GM21381 (cell line): ENCODE results near the gene CDKAL1.
"Not testable (repeated sequence)": the region's sequence is repeated elsewhere in the genome, so short reads cannot be mapped to it uniquely, and the experiment has no call there.

Source experiments
- ATAC-seq: cut with Tn5 transposase; IDR thresholded peaks from one replicate; pipeline ENCODE4 v1.9.1; 2021; ENCODE audit warnings: mild to moderate bottlenecking, moderate library complexity; ENCODE audit not compliant: unreplicated experiment

CDKAL1 gene

DNA sequence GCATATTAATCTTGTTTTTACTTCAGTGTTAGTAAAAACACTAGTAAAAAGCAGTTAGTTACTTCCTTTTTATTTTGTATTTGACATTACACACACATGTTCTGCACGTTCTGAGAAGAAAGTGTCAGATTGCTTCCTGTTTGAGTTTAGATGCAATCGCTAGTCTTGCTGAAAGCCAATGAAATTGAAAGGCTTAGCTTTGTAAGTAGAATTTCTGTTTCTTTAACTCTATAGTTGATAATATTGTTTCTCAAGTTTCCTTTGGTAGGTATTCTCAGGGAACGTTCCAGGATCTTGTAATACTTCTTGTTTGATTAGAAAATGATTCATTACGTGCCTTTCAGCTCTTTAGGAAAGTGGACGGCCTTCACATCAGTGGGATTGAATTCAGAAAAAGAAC lies 55.0 kb downstream of the CDKAL1 start:
- no peak for ATAC-seq

DNA sequence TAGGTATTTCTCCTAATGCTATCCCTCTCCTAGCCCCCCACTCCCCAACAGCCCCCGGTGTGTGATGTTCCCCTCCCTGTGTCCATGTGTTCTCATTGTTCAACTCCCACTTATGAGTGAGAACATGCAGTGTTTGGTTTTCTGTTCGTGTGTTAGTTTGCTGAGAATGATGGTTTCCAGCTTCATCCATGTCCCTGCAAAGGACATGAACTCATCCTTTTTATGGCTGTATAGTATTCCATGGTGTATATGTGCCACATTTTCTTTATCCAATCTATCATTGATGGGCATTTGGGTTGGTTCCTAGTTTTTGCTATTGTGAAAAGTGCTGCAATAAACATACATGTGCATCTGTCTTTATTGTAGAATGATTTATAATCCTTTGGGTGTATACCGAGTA lies 56.2 kb downstream of the CDKAL1 start:
- ATAC-seq: not testable (repeated sequence)

DNA sequence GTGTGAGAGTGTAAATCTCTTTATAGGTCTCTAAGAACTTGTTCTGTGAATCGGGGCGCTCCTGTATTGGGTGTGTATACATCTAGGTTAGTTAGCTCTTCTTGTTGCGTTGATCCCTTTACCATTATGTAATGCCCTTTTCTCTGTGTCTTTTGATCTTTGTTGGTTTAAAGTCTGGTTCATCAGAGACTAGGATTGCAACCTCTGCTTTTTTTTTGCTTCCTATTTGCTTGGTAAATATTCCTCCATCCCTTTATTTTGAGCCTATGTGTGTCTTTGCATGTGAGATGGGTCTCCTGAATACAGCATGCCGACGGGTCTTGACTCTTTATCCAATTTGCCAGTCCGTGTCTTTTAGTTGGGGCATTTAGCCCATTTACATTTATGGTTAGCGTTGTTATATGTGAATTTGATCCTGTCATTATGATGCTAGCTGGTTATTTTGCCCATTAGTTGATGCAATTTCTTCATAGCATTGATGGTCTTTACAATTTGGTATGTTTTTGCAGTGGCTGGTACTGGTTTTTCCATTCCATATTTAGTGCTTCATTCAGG lies 60.1 kb downstream of the CDKAL1 start:
- ATAC-seq: not testable (repeated sequence)

DNA sequence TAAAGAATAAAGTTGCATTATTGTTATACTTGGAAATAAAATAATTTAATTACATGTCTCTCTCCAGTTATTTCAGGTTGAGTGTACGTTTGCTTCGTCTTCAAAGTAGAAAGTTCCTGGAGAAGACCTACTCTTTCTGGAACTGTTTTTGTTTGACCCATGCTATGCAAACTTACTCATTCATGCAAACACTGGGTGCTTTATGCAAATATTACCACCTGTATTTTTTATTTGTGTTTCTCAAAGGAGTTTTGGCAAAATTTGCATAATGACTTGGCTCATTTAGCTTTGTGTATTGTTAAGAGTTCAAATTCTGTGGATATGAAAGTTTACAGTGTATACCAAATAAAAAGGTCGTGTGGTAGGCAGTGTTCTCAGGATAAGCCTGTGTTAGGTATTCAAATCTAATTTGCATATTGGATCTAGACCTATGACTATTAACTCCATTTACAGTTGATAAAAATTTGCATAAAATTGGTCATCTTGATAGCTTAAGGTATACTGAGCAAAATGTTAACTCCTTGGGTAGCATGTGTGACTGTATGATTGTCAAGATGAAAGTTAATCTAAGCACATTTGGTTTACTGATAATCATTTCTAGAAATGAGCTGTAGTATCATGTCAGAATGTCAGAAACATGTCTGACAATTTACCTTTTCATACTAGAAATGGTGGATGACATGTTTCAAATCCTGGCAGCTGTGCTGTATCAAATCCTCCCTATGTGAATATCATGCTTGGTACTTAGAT lies 65.2 kb downstream of the CDKAL1 start:
- no peak for ATAC-seq

DNA sequence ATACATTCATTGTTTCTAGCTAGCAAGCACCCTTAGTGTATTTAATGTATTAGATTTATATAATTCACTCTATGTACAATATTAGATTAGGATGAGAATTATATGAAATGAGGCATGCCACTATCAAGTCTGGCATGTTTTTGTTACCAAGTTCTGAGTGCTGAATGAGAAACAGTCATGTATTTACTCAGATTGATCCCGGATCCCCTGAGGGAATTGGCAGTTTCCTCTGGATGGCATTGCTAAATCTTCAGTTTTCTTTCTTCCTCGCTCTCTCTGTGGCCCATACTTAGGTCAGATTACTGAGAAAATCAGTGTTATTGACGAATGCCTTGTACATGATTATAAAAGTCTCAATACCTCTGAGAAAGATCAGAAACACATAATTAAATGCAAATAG lies 66.6 kb downstream of the CDKAL1 start:
- no peak for ATAC-seq

DNA sequence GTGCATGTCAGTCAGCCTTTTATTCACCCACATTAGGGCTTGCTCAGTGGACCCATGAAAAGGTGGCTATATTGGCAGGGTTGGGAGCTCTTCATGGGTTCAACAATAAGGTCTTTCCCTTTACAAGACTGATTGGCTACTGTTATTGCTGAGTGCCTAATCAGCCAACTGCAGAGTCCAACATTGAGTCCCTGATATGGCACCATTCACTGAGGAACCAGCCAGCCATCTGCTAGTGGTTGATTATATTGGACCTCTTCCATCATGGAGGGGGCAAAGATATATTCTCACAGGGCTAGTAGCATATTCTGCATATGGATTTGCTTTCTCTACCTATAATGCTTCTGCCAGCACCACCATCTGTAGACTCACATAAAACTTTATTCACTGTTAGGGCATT lies 69.9 kb downstream of the CDKAL1 start:
- no peak for ATAC-seq

DNA sequence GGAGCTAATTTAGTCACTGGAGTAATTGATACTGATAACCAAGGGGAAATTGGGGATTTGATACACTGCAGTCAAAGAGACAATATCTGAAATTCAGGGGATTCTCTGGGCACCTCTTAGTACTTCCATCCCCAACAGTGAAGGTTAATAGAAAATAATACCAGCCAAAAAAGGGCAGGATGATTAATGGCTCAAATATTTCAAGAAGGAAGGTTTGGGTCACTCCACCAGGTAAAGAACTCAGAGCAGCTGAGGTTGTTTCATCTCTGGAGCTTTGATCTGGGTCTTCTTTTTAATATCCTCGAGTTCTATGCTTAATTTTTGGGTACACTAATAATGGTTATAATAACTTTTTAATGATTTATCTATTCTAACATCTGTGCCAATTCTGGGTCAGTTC lies 70.8 kb downstream of the CDKAL1 start:
- ATAC-seq: no peak

DNA sequence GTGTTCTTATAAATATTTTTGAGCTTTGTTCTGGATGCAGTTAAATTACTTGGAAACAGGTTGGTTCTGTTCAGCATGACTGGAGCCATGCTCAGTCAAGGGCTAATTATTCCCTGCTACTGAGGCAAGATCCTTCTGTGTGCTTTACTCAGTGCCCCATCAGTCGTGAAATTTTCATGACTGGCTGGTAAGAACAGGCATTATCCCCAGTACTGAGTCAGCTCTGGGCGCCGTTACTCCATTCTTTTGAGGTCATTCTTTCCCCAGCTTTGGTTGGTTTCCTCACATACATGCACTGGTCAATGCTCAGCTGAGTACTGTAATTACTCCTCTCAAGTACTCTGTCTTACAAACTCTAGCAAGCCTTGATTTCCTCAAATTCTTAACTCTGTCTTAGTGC lies 71.3 kb downstream of the CDKAL1 start:
- ATAC-seq: no peak

DNA sequence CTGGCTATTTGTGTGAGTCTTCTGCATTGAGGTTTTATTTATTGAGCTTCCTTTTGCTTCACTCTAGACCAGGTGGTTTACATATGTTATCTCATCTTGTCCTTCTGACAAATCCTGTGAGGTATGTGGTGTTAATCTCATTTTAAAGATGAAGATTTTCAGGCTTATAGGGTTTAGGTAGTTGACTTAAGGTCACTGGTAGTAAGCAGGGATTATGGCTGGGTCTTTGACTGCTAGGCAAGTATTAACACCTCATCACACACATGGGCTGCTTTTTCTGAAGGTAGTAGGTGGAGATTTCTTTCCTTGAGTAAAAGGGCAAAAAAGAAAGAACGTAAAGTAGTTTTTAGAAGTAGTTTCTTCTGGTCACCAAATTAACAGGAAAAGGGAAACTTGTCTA lies 72.6 kb downstream of the CDKAL1 start:
- ATAC-seq: no peak

DNA sequence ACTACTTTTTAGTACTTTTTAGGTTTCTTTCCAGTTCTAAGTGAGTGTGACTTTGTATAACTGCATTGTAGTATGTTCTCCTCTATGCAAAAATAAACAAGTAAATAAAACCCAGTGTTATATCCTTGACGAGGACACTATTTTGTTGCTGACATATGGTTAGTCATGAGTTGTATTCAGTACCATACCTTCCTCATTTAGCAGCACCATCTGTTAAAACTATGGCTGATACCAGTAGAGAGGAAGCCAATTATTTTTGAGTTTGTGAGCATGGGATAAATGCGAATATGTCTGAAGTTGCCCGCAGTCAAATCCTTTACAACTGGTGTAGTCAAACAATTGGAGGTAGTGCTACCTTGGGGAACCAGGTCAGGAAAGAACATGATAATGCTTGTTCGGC lies 74.1 kb downstream of the CDKAL1 start:
- no peak for ATAC-seq

DNA sequence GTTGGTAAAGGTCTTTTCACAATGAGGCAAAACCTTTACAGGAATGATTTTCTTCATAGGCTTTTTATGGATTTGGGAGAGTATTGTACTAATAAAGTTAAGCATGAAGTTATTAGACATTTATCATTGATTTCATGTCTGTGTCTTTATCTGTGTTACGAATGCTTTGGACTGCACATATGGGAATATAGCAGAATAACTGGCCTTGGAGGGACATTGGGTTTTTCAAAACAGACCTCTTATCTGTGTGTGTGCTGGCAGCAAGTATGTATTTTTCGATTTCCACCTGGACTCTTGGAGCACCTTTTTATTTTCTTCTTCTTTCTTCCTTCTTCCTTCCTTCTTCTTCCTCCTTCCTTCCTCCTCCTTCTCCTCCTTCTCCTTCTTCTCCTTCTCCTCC lies 74.6 kb downstream of the CDKAL1 start:
- ATAC-seq: no peak

DNA sequence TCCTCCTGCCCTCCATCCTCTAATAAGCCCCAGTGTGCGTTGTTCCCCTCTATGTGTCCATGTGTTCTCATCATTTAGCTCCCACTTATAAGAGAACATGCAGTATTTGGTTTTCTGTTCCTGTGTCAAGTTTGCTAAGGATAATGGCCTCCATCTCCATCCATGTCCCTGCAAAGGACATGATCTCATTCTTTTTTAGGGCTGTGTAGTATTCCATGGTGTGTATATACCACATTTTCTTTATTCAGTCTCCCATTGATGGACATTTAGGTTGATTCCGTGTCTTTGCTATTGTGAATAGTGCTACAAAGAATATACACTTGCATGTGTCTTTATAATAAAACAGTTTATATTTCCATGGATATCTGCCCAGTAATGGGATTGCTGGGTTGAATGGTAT lies 75.7 kb downstream of the CDKAL1 start:
- not testable (repeated sequence) for ATAC-seq

DNA sequence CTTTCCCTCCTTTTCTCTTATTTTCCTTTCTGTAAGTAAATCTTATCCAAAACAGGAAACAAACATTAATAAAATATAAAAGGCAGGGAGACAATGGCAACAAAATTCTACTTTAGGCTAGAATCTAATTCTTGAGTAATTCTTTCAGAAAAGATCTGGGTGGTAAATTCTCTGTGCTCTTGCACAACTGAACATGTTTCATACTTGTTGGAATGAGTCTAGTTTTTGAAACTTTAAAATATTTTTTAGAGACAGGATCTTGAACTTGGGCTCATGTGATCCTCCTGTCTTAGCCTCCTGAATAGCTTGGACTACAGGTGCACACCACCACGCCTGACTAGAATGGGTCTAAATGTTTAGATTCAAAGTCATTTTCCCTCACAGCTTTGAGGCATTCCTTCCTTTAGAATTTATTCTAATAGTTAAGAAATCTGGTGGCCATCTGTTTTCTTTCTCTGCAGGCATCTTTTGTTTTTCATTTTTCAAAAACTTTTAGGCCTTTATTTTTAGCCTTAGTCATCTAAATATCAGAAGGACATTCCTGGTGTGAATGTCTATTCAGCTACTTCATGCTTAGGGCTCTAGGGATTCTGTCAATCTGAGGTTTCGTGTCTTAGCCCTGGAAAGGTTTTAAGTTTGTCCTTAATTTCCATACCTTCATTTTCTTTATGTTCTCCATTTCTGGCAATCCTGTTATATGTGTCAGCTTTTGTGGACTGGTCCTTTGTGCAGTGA lies 76.5 kb downstream of the CDKAL1 start:
- no peak for ATAC-seq

DNA sequence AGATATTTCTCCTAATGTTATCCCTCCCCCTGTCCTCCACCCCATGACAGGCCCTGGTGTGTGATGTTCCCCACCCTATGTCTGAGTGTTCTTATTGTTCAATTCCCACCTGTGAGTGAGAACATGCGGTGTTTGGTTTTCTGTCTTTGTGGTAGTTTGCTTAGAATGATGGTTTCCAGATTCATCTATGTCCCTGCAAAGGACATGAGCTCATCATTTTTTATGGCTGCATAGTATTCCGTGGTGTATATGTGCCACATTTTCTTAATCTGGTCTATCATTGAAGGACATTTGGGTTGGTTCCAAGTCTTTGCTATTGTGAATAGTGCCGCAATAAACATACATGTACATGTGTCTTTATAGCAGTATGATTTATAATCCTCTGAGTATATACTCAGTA lies 83.3 kb downstream of the CDKAL1 start:
- ATAC-seq: not testable (repeated sequence)

DNA sequence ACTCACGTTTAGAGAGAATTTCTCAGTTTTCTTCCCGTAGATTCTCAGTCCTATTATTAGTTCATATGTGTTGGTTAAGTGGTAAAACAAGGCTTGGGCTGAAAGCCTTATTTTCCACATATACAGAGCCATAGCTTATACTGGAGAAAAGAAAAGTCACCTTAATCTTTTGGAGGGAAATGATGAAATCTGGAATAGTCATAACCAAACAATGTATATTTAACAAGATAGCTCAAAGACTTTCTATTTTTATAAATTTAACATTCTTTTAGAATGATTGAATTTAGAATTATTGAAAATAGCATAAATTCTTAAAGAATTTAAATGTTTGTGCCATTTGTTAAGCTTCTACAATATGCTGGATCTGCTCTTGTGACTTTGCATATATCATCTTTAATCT lies 85.8 kb downstream of the CDKAL1 start:
- ATAC-seq: no peak

DNA sequence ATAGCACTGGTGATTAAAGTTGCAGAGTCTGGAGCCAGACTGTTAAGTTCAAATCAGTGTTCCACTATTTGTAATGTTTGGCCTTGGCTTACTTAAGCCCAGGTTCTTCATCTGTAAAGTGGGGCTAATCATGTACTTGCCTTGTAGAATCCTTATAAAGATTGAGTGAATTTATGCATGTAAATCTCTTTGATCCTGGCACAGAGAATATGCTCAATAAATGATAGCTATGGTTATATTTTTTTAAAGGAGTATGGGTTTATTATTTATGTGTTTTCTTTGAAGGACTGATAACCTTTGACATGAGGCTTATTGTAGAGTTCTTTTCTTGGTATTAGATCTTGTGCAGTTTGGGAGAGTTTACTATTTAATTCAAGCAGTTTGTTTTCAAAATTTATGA lies 89.5 kb downstream of the CDKAL1 start:
- ATAC-seq: no peak

DNA sequence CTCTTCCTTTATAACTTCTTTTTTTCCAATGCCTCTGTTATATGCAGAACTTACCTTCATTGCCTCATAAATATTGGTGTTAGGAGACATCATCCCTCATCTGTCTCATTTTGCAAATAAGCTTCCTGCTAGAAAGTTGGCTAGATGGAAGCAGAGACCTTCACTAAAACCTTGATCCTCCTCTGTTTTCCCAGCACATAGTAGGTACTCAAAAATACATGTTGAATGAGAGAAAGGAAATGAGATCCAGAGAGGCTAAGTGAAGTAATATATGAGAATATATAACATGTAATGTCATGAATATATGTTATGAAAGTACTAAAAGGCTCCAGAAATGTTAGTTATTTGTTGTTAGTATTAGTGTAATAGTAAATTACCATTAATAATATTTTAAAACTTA lies 91.9 kb downstream of the CDKAL1 start:
- ATAC-seq: no peak

DNA sequence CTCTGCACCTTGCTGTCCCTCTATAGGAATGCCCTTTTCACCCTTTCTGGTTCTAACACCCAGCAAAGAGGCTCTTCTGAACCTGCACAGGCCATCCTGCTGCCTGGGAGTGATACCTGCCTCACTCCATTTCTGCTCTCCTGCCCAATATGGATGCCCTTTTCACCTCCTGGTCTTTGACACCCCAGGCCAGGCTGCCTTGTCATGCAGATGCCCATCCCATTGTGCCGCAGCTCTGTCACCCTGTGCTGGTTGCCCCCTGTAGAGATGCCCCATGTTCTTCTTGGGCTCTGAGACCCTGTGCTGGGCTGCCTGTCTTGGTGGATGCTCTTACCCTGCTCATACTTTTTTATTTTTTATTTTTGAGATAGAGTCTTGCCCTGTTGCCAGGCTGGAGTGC lies 95.3 kb downstream of the CDKAL1 start:
- ATAC-seq: no peak

DNA sequence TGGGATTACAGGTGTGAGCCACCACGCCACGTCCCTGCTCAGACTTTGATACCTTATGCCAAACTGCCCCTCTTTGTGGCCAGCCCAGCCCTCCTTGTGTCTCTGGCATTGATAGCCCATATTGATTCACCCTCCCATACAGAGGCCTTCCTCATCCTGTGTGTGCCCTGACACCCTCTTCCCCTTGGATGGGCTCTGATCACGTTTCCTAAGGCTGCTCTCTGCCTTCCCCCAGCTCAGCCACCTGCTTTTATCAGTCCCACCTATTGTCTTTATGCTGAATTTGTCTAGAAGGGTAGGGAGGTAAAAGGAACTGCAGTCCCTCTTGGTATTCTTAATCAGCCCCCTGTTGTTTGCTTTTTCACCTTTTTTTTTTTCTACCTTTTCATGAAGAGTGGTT lies 95.9 kb downstream of the CDKAL1 start:
- no peak for ATAC-seq

DNA sequence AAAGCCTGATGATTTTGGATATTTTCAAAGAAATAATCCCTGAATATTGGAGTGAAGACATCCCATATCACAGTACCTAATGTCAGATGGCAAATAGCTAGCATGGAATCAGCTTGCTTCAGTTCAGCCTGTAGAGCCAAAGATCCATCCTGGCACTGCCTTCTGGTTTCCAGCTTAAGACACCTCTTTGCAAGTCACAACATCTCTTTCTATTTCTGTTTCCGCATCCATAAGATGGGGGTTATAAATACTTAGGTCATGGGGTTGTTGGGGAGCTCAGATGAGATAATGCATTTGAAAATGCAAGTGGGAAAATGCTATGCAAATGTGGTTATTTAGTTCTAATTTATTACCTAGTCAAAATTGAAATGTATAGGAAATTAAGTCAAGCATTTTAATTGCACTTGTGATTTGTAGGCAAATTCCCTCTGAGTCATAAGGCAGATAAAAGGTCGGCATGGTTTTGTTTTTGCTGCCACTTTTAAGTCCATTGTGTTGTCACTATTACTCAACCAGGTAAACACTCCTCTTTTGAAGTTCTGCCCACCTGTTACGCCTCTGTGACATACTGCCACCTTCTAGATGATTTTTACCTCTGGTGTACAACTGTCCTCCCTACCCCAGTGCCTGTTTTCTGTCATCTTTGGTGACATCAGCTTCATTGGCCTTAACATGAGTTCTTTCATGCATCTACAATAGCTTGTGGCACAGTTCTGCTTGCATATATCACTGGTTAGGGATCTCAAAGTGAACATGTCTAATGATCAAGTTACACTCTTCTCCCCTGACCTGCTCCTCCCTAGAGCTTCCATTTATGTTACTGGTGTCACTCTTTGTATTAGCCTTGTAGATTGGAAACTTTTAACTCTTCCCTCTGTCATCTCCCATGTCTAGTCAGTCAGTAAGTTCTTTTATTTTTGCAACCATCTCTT lies 96.6 kb downstream of the CDKAL1 start:
- no peak for ATAC-seq

DNA sequence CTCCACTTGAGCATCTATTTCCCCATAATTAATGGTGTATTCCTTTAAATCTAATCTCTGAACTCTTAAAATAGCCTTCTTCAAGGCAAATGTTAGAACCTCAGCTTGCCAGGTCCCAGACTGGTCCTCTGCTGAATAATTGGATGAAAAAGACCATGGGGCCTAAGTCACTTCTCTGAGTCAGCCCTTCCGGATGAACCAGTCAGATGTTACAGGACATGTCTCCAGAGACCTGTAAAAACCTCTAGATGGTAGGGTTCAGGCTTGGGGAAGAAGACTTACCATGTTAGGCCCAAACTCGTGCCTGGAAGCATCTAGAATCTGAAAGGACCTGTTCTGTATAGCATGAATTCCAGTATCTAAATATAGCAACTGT lies 97.3 kb downstream of the CDKAL1 start:
- ATAC-seq: no peak
